Ishikawa (cell line): ENCODE data around the gene NACC2.

Experiments
- EGR1 ChIP-seq: IDR thresholded peaks from 2 replicates; pipeline ENCODE4 v1.6.1; 2012
- EP300 ChIP-seq: IDR thresholded peaks from 2 replicates; pipeline ENCODE4 v1.6.1; 2012; ENCODE audit warnings: borderline replicate concordance
- NFIC ChIP-seq: IDR thresholded peaks from 2 replicates; pipeline ENCODE4 v1.6.1; 2012
- REST ChIP-seq: IDR thresholded peaks from 2 replicates; pipeline ENCODE4 v1.6.1; 2012; ENCODE audit warnings: low read depth, mild to moderate bottlenecking
- TAF1 ChIP-seq: IDR thresholded peaks from 2 replicates; pipeline ENCODE4 v1.6.1; 2012; ENCODE audit warnings: low read depth, mild to moderate bottlenecking
- TCF12 ChIP-seq: IDR thresholded peaks from 2 replicates; pipeline ENCODE4 v1.6.1; 2012; ENCODE audit warnings: low read depth
- USF1 ChIP-seq: IDR thresholded peaks from 2 replicates; pipeline ENCODE4 v1.6.1; 2012

- TF ChIP-seq TCF12, result peak; percentile 95
- peak; percentile 84 for TF ChIP-seq EP300
- peak; percentile 73 for TF ChIP-seq USF1
- peak; percentile 99 for TF ChIP-seq NFIC
- TF ChIP-seq EGR1, result peak; percentile 56; the same call in 1 of the 2 replicates
- TF ChIP-seq TAF1, result peak; percentile 37; the same call in 1 of the 2 replicates
- TF ChIP-seq REST, result no peak
Observed at GRCh38 chr9:136109351-136110081, 14.4 kb upstream of the NACC2 start.
